ENCODE results near the gene PIH1D1.

GRCh38 chr19:49407482-49408015 is 44.1 kb downstream of the PIH1D1 start:
- TF ChIP-seq, protein P1, sequence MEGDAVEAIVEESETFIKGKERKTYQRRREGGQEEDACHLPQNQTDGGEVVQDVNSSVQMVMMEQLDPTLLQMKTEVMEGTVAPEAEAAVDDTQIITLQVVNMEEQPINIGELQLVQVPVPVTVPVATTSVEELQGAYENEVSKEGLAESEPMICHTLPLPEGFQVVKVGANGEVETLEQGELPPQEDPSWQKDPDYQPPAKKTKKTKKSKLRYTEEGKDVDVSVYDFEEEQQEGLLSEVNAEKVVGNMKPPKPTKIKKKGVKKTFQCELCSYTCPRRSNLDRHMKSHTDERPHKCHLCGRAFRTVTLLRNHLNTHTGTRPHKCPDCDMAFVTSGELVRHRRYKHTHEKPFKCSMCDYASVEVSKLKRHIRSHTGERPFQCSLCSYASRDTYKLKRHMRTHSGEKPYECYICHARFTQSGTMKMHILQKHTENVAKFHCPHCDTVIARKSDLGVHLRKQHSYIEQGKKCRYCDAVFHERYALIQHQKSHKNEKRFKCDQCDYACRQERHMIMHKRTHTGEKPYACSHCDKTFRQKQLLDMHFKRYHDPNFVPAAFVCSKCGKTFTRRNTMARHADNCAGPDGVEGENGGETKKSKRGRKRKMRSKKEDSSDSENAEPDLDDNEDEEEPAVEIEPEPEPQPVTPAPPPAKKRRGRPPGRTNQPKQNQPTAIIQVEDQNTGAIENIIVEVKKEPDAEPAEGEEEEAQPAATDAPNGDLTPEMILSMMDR (IDR thresholded peaks at IDR 0.05): no peak
- TF ChIP-seq POLR2A (IDR thresholded peaks at IDR 0.05): no peak
